Measurements from ENCODE around the gene TMOD4. TPM values are rescaled to one million over a fixed set of nuclear protein-coding genes. Genes with fewer than 3 reads are reported as not detected.
A peak's percentile ranks its signal among the peaks of the same experiment; 100 is the strongest.

TMOD4 gene
- total and polyA plus RNA-seq, 2 of the 13 experiments (the other 11 are each of a cell fraction or from before 2014, with no cell fraction given): 0.66 TPM; not detected in 1

GRCh38 chr1:151197863-151198253, 22.1 kb upstream of the TMOD4 start (continued):
- TF ChIP-seq SOX13 (IDR thresholded peaks at IDR 0.05): no peak
- TF ChIP-seq SOX13 (CRISPR knock-in tag; conservative IDR thresholded peaks at IDR 0.05 in 1 of 2, IDR thresholded peaks at IDR 0.05 in 1 of 2): peak in 1 of 2 experiments; percentile 27; a peak in 1 of 4 replicates
- TF ChIP-seq ZNF607 (CRISPR knock-in tag; IDR thresholded peaks at IDR 0.05; ENCODE audit: borderline replicate concordance): peak; percentile 75; the same call in 1 of the 2 replicates
- peak; percentile 13; the same call in 1 of the 2 replicates for TF ChIP-seq ZNF318 (CRISPR knock-in tag; IDR thresholded peaks at IDR 0.05)
- TF ChIP-seq RXRB (CRISPR knock-in tag; IDR thresholded peaks at IDR 0.05; ENCODE audit: borderline replicate concordance): 0 out of 2 replicates have a peak, but pooled peaks have one; percentile 1
- TF ChIP-seq EZH2 (conservative IDR thresholded peaks at IDR 0.05; ENCODE audit: low read depth, low read length): no peak
- peak; percentile 68 for TF ChIP-seq FOXK2 (IDR thresholded peaks at IDR 0.05)
- peak; percentile 91 for TF ChIP-seq FOSL2 (CRISPR knock-in tag; IDR thresholded peaks at IDR 0.05)
- TF ChIP-seq SP5 (CRISPR knock-in tag; IDR thresholded peaks at IDR 0.05; ENCODE audit: borderline replicate concordance, low read depth): 0 out of 2 replicates have a peak, but pooled peaks have one; percentile 52
- TF ChIP-seq ZHX1 (CRISPR knock-in tag; IDR thresholded peaks at IDR 0.05; ENCODE audit: low read depth): no peak
- TF ChIP-seq FOSL1 (CRISPR knock-in tag; IDR thresholded peaks at IDR 0.05; ENCODE audit: borderline replicate concordance): peak; percentile 77; the same call in 1 of the 2 replicates
- 0 out of 2 replicates have a peak, but pooled peaks have one; percentile 13 for TF ChIP-seq ZBTB20 (CRISPR knock-in tag; IDR thresholded peaks at IDR 0.05; ENCODE audit: borderline replicate concordance, low read depth)
- 0 out of 2 replicates have a peak, but pooled peaks have one; percentile 8 for TF ChIP-seq PHF21A (CRISPR knock-in tag; IDR thresholded peaks at IDR 0.05)
- peak; percentile 45; the same call in 1 of the 2 replicates for TF ChIP-seq FOXP4 (CRISPR knock-in tag; IDR thresholded peaks at IDR 0.05)
- TF ChIP-seq ZNF337 (CRISPR knock-in tag; IDR thresholded peaks at IDR 0.05; ENCODE audit: borderline replicate concordance, low read depth): 0 out of 2 replicates have a peak, but pooled peaks have one; percentile 12
- peak; percentile 46 for TF ChIP-seq ZNF781 (CRISPR knock-in tag; IDR thresholded peaks at IDR 0.05; ENCODE audit: borderline replicate concordance, not compliant biosample characterization)
- peak; percentile 5; the same call in 1 of the 2 replicates for TF ChIP-seq SMAD3 (CRISPR knock-in tag; IDR thresholded peaks at IDR 0.05)

Measured in HepG2 (cell line).